ENCODE results near the gene CA5B. TPM values are rescaled to one million over a fixed set of nuclear protein-coding genes. Genes with fewer than 3 reads are reported as not detected.

The CA5B gene
- total and polyA plus RNA-seq, 2 of the 8 experiments (the other 6 are each of a cell fraction or from before 2014, with no cell fraction given) = 3.3 to 8.6 TPM

GRCh38 chrX:15790769-15791290 is 52.8 kb downstream of the CA5B start (continued):
- TF ChIP-seq CHD7 (IDR thresholded peaks at IDR 0.05; ENCODE audit: insufficient replicate concordance, low read length) = no peak
- no peak for TF ChIP-seq KDM1A (IDR thresholded peaks at IDR 0.05; ENCODE audit: borderline replicate concordance, low read length)
- TF ChIP-seq TAF1 (IDR thresholded peaks at IDR 0.05; ENCODE audit: low read depth, low read length) = no peak
